GM23338 (cell line): ENCODE results near the gene JARID2. TPM values are rescaled to one million over a fixed set of nuclear protein-coding genes. Genes with fewer than 3 reads are reported as not detected.

Source experiments
- ATAC-seq: fragments of 200-7000 bp; cut with Tn5 transposase; 3 replicates; pipeline ENCODE4 v1.9.1; 2020
- DNase-seq: peaks from one replicate; pipeline ENCODE4 v3.0.0-alpha.2; 2015; ENCODE audit warnings: low spot score
- H2AFZ ChIP-seq: fragments of 200-600 bp; sonication (generic); 2 replicates; pipeline ENCODE4 v1.8.0; 2016; ENCODE audit warnings: antibody characterized with exemption, mild to moderate bottlenecking, moderate library complexity
- H3F3A ChIP-seq: fragments of 200-600 bp; sonication (generic); replicated peaks from 2 replicates; pipeline ENCODE4 v1.8.0; 2017; ENCODE audit warnings: antibody characterized with exemption, mixed run types, low read depth
- H3K27ac ChIP-seq: fragments of 200-600 bp; sonication (generic); 2 replicates; pipeline ENCODE4 v1.6.1; 2016; ENCODE audit warnings: low read depth
- H3K27me3 ChIP-seq: fragments of 200-600 bp; sonication (generic); 2 replicates; pipeline ENCODE4 v1.8.0; 2016; ENCODE audit warnings: mild to moderate bottlenecking, mixed run types, moderate library complexity; ENCODE audit not compliant: insufficient read depth
- H3K36me3 ChIP-seq: fragments of 200-600 bp; sonication (generic); 2 replicates; pipeline ENCODE4 v1.8.0; 2016; ENCODE audit warnings: mild to moderate bottlenecking; ENCODE audit not compliant: insufficient read depth
- H3K4me1 ChIP-seq: fragments of 200-600 bp; sonication (generic); 2 replicates; pipeline ENCODE4 v1.8.0; 2016; ENCODE audit warnings: mild to moderate bottlenecking, moderate library complexity; ENCODE audit not compliant: insufficient read depth
- H3K4me2 ChIP-seq: fragments of 200-600 bp; sonication (generic); 2 replicates; pipeline ENCODE4 v1.7.1; 2017; ENCODE audit warnings: mixed run types
- H3K4me3 ChIP-seq: fragments of 200-600 bp; sonication (generic); 2 replicates; pipeline ENCODE4 v1.6.1; 2016; ENCODE audit warnings: mixed run types
- H3K79me2 ChIP-seq: fragments of 200-600 bp; sonication (generic); replicated peaks from 2 replicates; pipeline ENCODE4 v1.8.0; 2017; ENCODE audit warnings: mild to moderate bottlenecking; ENCODE audit not compliant: insufficient read depth
- H3K9me2 ChIP-seq: fragments of 200-600 bp; sonication (generic); 2 replicates; pipeline ENCODE4 v1.8.0; 2017; ENCODE audit not compliant: insufficient read depth
- H4K20me1 ChIP-seq: fragments of 200-600 bp; sonication (generic); replicated peaks from 2 replicates; pipeline ENCODE4 v1.8.0; 2017; ENCODE audit warnings: mild to moderate bottlenecking; ENCODE audit not compliant: insufficient read depth
- H3K27ac Mint-ChIP-seq: 2 replicates; pipeline ENCODE4 v1.8.0; 2020; ENCODE audit warnings: inconsistent platforms, mild to moderate bottlenecking, moderate library complexity, mixed read lengths
- H3K27me3 Mint-ChIP-seq: 3 replicates; pipeline ENCODE4 v1.8.0; 2022; ENCODE audit warnings: low read depth, mild to moderate bottlenecking, moderate library complexity, mixed read lengths, inconsistent platforms; ENCODE audit not compliant: insufficient read depth, poor library complexity
- H3K36me3 Mint-ChIP-seq: 3 replicates; pipeline ENCODE4 v1.8.0; 2021; ENCODE audit warnings: low read depth, mild to moderate bottlenecking, inconsistent platforms, moderate library complexity, mixed read lengths
- H3K4me1 Mint-ChIP-seq: 3 replicates; pipeline ENCODE4 v1.8.0; 2020; ENCODE audit warnings: mild to moderate bottlenecking, inconsistent platforms, mixed read lengths
- H3K4me3 Mint-ChIP-seq: 3 replicates; pipeline ENCODE4 v1.8.0; 2021; ENCODE audit warnings: moderate library complexity, mild to moderate bottlenecking, inconsistent platforms, mixed read lengths
- H3K9me3 Mint-ChIP-seq: 3 replicates; pipeline ENCODE4 v1.8.0; 2020; ENCODE audit warnings: moderate library complexity, mild to moderate bottlenecking, inconsistent platforms, mixed read lengths
- JUNB ChIP-seq: IDR thresholded peaks from one replicate; pipeline ENCODE4 v1.6.1; 2016; ENCODE audit warnings: antibody characterized with exemption; ENCODE audit not compliant: unreplicated experiment
- STAT1 ChIP-seq: IDR thresholded peaks from one replicate; pipeline ENCODE4 v1.6.1; 2016; ENCODE audit warnings: antibody characterized with exemption; ENCODE audit not compliant: unreplicated experiment
- ZNF114 ChIP-seq: fragments of 250-450 bp; sonication (Bioruptor Pico); IDR thresholded peaks from 2 replicates; pipeline ENCODE4 v1.5.0; 2020; ENCODE audit warnings: mild to moderate bottlenecking, moderate library complexity
- ZNF331 ChIP-seq: fragments of 250-450 bp; sonication (Bioruptor Pico); IDR thresholded peaks from 2 replicates; pipeline ENCODE4 v1.5.0; 2020; ENCODE audit warnings: low read depth, mild to moderate bottlenecking, moderate library complexity
- ZNF462 ChIP-seq: fragments of 250-450 bp; sonication (Bioruptor Pico); IDR thresholded peaks from 2 replicates; pipeline ENCODE4 v1.5.0; 2020; ENCODE audit warnings: mild to moderate bottlenecking, moderate library complexity
- polyA plus RNA-seq: library from polyadenylated mRNA; unstranded; fragments of >200 nt; fragmentation: Nextera tagmentation; extraction: Ambion mirVana; gene quantifications from 2 replicates; pipeline ENCODE4 v1.2.1, GENCODE V29; 2016
- total RNA-seq: library from RNA; depleted of rRNA; stranded (reverse); fragments of >200 nt; shearing (Covaris generic); gene quantifications from 2 replicates; pipeline ENCODE4 v1.2.3, GENCODE V29; 2014

The JARID2 gene
- total and polyA plus RNA-seq, 2 experiments from 2014 or later: 92.8 to 196 TPM

- TF ChIP-seq ZNF462 (CRISPR knock-in tag): no peak
- no peak for TF ChIP-seq ZNF331 (CRISPR knock-in tag)
- 0 out of 2 replicates have a peak, but pooled peaks have one; percentile 48 for TF ChIP-seq ZNF114 (CRISPR knock-in tag)
- TF ChIP-seq JUNB: no peak
Observed at GRCh38 chr6:15243910-15244619, 1.8 kb upstream of the JARID2 start (continued).

DNA sequence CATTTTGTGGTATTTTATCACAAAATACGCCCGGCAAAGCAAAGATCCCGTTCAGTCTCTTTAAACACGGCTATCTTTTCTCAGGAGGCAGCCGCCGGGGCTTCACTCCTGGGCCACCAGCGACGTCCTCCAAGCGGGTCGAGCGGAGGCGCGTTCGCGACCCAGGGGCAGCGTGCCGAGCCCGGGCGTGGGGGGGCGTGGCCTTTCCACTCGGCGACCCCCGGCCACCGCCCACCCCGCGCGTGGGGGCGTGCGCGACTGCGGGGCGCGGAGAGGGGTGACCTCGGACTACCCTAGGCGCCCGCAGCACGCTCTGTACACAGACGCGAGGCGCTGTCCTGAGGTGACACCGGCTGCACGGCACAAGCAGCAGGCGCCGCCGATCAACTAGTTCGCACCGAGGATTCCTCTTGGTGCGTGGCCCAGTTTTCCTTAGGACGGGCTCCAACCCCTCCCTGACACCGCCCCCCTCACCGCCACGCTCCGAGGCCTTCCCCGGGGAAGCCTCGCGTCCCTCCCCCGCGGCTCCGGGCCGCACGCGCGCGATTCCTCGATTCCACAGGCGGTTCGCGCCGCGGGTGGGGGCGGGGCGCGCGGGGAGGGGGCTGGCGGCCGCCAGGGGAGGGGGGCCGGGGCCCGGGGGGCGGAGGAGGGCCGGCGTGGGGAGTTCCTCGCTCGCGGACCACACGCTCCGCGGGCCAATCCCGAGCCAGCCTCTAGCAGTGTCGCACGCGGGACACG, 1.1 kb upstream of the JARID2 start:
- Mint-ChIP-seq H3K27me3 (peaks cover 24% of the 10 kb centered on the region), H3K4me1 (peaks cover 50% of the 10 kb centered on the region), H3K9me3 (peaks cover 8% of the 10 kb centered on the region; the same call in 2 of the 3 replicates), H3K36me3 (peaks cover 32% of the 10 kb centered on the region), H3K27ac (peak overlapping the region; percentile 97), H3K4me3 (peak overlapping the region; percentile 98)
- Histone ChIP-seq H3K9me2 (no peaks in the 10 kb centered on the region), H3K36me3 (no peaks in the 10 kb centered on the region), H3K27ac (peak overlapping the region; percentile 86), H3K79me2 (peaks cover 69% of the 10 kb centered on the region), H3K4me1 (peaks cover 36% of the 10 kb centered on the region), H3K4me2 (peak overlapping the region; percentile 81), H3K27me3 (no peaks in the 10 kb centered on the region), H3K4me3 (peak overlapping the region; percentile 92), H2AFZ (no peak overlapping the region), H4K20me1 (peaks cover 27% of the 10 kb centered on the region), H3F3A (peaks cover 17% of the 10 kb centered on the region; the same call in 1 of the 2 replicates)
- DNase-seq (peak; percentile 81), ATAC-seq (peak; percentile 31)
- TF ChIP-seq STAT1 (no peak), ZNF114 (CRISPR knock-in tag) (0 out of 2 replicates have a peak, but pooled peaks have one; percentile 45)
